HepG2 (cell line): ENCODE results near the gene ECSCR. TPM values are rescaled to one million over a fixed set of nuclear protein-coding genes. Genes with fewer than 3 reads are reported as not detected.
A peak's percentile ranks its signal among the peaks of the same experiment; 100 is the strongest.

ENCODE experiments used
- CCAR2 ChIP-seq: fragments of 200-400 bp; formaldehyde crosslinking; optimal IDR thresholded peaks from 2 replicates; pipeline ENCODE3; 2018; ENCODE audit warnings: low read depth, mild to moderate bottlenecking, low read length, moderate library complexity
- CREB1 ChIP-seq, 2 experiments: fragments of 450-650 bp in 1 of 2; IDR thresholded peaks; 2 replicates each; pipeline ENCODE4 v1.6.1; 2016 to 2017; ENCODE audit warnings: control low read depth in 1 of 2, mild to moderate bottlenecking in 1 of 2, missing compliant biosample characterization in 1 of 2, missing genetic modification characterization in 1 of 2
- FOSL2 ChIP-seq: sonication (generic); formaldehyde crosslinking; IDR thresholded peaks from 2 replicates; pipeline ENCODE4 v1.4.0; 2020; ENCODE audit warnings: missing genetic modification reagents
- GATA4 ChIP-seq: sonication (generic); IDR thresholded peaks from 2 replicates; pipeline ENCODE4 v1.6.1; 2016; ENCODE audit warnings: antibody characterized with exemption, low read depth, borderline replicate concordance
- HNRNPLL ChIP-seq: fragments of 200-400 bp; formaldehyde crosslinking; IDR thresholded peaks from 2 replicates; pipeline ENCODE4 v1.6.1; 2017; ENCODE audit warnings: mild to moderate bottlenecking, low read depth, low read length; ENCODE audit not compliant: poor library complexity, severe bottlenecking
- KLF9 ChIP-seq: IDR thresholded peaks from 2 replicates; pipeline ENCODE4 v1.6.1; 2016; ENCODE audit warnings: low read depth
- MED8 ChIP-seq: sonication (generic); formaldehyde crosslinking; IDR thresholded peaks from 2 replicates; pipeline ENCODE4 v1.8.1; 2023; ENCODE audit warnings: mild to moderate bottlenecking, missing genetic modification reagents; ENCODE audit not compliant: insufficient replicate concordance
- MEIS2 ChIP-seq: sonication (generic); formaldehyde crosslinking; IDR thresholded peaks from 2 replicates; pipeline ENCODE4 v1.9.0; 2021; ENCODE audit warnings: mild to moderate bottlenecking, missing genetic modification reagents
- SNAPC2 ChIP-seq: sonication (generic); formaldehyde crosslinking; IDR thresholded peaks from 2 replicates; pipeline ENCODE4 v1.8.1; 2022; ENCODE audit warnings: mild to moderate bottlenecking, missing genetic modification reagents
- SNRNP70 ChIP-seq: fragments of 200-400 bp; formaldehyde crosslinking; IDR thresholded peaks from 2 replicates; pipeline ENCODE4 v1.6.1; 2017; ENCODE audit warnings: mild to moderate bottlenecking, low read depth, low read length, moderate library complexity
- YEATS2 ChIP-seq: sonication (generic); formaldehyde crosslinking; IDR thresholded peaks from 2 replicates; pipeline ENCODE4 v1.4.0; 2020; ENCODE audit warnings: missing genetic modification reagents, borderline replicate concordance
- ZFP41 ChIP-seq: sonication (generic); formaldehyde crosslinking; IDR thresholded peaks from 2 replicates; pipeline ENCODE4 v1.4.0; 2020; ENCODE audit warnings: mild to moderate bottlenecking, missing genetic modification reagents, borderline replicate concordance
- ZNF20 ChIP-seq: sonication (generic); formaldehyde crosslinking; IDR thresholded peaks from 2 replicates; pipeline ENCODE4 v1.4.0; 2020; ENCODE audit warnings: mild to moderate bottlenecking, moderate library complexity, missing genetic modification reagents
- ZNF563 ChIP-seq: sonication (generic); formaldehyde crosslinking; IDR thresholded peaks from 2 replicates; pipeline ENCODE4 v1.8.0; 2022; ENCODE audit warnings: mild to moderate bottlenecking, moderate library complexity, missing genetic modification reagents
- ZNF614 ChIP-seq: IDR thresholded peaks from 2 replicates; pipeline ENCODE4 v1.6.1; 2018; ENCODE audit warnings: missing biosample characterization, missing genetic modification reagents, inconsistent platforms, borderline replicate concordance
- ZNF83 ChIP-seq: sonication (generic); formaldehyde crosslinking; IDR thresholded peaks from 2 replicates; pipeline ENCODE4 v1.4.0; 2020; ENCODE audit warnings: missing genetic modification reagents, mild to moderate bottlenecking, borderline replicate concordance
- polyA plus RNA-seq, 8 experiments: library from polyadenylated mRNA; depleted of rRNA in 3 of 8; stranded (reverse) in 7 of 8; unstranded in 1 of 8; fragments of >200 nt; fragmentation: Illumina TruSeq in 4 of 8; extraction: Trizol in 4 of 8; gene quantifications; 2 replicates each; pipeline versions ENCODE4 v1.2.1 to v1.2.3, GENCODE V29; 2011 to 2016; ENCODE audit warnings: low read depth in 4 of 8, missing spikeins in 1 of 8, mixed read lengths in 1 of 8; ENCODE audit not compliant: insufficient read depth in 1 of 8
- total RNA-seq, 5 experiments: library from RNA; depleted of rRNA; stranded (reverse); fragments of >200 nt; fragmentation: Illumina TruSeq; extraction: Trizol; gene quantifications; 2 replicates each; pipeline ENCODE4 v1.2.3, GENCODE V29; 2016; ENCODE audit warnings: low read depth in 1 of 5
- TF ChIP-seq, protein P1 (sequence below): sonication (generic); formaldehyde crosslinking; IDR thresholded peaks from 2 replicates; pipeline ENCODE4 v1.8.0; 2022; ENCODE audit warnings: mild to moderate bottlenecking, missing genetic modification reagents
- TF ChIP-seq, protein P2 (sequence below): sonication (generic); formaldehyde crosslinking; IDR thresholded peaks from 2 replicates; pipeline ENCODE4 v1.4.0; 2020; ENCODE audit warnings: mild to moderate bottlenecking, missing genetic modification reagents
- TF ChIP-seq, protein P3 (sequence below): sonication (generic); formaldehyde crosslinking; IDR thresholded peaks from 2 replicates; pipeline ENCODE4 v1.4.0; 2020; ENCODE audit warnings: mild to moderate bottlenecking, missing genetic modification reagents

ECSCR gene
- total and polyA plus RNA-seq, 2 of the 13 experiments (the other 11 are each of a cell fraction or from before 2014, with no cell fraction given), result 0.18 TPM; not detected in 1

DNA sequence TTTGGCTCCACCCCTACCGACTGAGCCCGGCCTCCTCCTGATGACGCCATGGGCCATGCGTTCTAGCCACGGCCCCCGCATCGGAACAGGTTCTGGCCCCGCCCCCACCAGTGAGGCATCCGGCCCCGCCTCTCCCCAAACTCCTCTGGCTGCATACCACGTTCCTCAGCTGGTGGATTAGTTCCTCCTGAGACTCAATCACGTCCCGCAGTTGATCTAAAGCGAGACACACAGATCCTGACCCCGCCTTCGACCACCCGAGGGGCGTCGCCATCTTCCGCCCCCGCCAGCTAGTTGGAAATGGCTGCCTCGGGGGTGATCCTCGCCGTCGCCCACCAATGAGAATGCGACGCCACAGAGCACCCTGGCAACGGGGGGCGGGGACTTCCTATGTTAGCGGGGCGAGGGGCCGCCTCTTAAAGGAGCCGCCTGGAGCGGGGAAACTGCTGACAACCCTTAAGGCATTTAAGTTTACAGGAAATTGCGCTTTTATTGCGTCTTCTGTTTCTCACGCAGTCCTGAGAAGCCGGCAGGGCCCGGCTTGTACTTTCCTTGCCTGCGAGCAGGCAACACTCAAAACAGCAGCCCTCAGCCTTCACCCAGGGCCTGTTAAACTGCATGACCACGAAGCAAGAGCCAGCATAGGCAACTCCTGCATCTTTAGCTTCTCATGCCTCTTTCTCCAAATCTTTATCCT is 58.6 kb downstream of the ECSCR start, which contains the start of gene SPATA24 (continued):
- TF ChIP-seq, protein P1, sequence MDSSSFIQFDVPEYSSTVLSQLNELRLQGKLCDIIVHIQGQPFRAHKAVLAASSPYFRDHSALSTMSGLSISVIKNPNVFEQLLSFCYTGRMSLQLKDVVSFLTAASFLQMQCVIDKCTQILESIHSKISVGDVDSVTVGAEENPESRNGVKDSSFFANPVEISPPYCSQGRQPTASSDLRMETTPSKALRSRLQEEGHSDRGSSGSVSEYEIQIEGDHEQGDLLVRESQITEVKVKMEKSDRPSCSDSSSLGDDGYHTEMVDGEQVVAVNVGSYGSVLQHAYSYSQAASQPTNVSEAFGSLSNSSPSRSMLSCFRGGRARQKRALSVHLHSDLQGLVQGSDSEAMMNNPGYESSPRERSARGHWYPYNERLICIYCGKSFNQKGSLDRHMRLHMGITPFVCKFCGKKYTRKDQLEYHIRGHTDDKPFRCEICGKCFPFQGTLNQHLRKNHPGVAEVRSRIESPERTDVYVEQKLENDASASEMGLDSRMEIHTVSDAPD (CRISPR knock-in tag), result no peak
- TF ChIP-seq CREB1 (IDR thresholded peaks at IDR 0.05), result no peak; the same call in none of the 2 replicates
- TF ChIP-seq CREB1 (CRISPR knock-in tag; IDR thresholded peaks at IDR 0.05), result peak; percentile 85
- no peak for TF ChIP-seq HNRNPLL
- no peak for TF ChIP-seq CCAR2
- TF ChIP-seq MED8, result no peak
- TF ChIP-seq FOSL2 (CRISPR knock-in tag), result no peak
- no peak for TF ChIP-seq ZNF614 (CRISPR knock-in tag)
- TF ChIP-seq, protein P2, sequence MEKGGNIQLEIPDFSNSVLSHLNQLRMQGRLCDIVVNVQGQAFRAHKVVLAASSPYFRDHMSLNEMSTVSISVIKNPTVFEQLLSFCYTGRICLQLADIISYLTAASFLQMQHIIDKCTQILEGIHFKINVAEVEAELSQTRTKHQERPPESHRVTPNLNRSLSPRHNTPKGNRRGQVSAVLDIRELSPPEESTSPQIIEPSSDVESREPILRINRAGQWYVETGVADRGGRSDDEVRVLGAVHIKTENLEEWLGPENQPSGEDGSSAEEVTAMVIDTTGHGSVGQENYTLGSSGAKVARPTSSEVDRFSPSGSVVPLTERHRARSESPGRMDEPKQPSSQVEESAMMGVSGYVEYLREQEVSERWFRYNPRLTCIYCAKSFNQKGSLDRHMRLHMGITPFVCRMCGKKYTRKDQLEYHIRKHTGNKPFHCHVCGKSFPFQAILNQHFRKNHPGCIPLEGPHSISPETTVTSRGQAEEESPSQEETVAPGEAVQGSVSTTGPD, result no peak
- TF ChIP-seq, protein P3, sequence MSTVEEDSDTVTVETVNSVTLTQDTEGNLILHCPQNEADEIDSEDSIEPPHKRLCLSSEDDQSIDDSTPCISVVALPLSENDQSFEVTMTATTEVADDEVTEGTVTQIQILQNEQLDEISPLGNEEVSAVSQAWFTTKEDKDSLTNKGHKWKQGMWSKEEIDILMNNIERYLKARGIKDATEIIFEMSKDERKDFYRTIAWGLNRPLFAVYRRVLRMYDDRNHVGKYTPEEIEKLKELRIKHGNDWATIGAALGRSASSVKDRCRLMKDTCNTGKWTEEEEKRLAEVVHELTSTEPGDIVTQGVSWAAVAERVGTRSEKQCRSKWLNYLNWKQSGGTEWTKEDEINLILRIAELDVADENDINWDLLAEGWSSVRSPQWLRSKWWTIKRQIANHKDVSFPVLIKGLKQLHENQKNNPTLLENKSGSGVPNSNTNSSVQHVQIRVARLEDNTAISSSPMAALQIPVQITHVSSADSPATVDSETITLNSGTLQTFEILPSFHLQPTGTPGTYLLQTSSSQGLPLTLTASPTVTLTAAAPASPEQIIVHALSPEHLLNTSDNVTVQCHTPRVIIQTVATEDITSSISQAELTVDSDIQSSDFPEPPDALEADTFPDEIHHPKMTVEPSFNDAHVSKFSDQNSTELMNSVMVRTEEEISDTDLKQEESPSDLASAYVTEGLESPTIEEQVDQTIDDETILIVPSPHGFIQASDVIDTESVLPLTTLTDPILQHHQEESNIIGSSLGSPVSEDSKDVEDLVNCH (CRISPR knock-in tag), result no peak
- no peak for TF ChIP-seq ZNF20
- TF ChIP-seq ZNF563 (CRISPR knock-in tag), result no peak
- TF ChIP-seq ZFP41 (CRISPR knock-in tag), result no peak
- TF ChIP-seq MEIS2 (CRISPR knock-in tag), result peak; percentile 23; the same call in 1 of the 2 replicates
- no peak for TF ChIP-seq SNAPC2 (CRISPR knock-in tag)
- TF ChIP-seq YEATS2, result peak; percentile 67; the same call in 1 of the 2 replicates
- TF ChIP-seq GATA4, result no peak
- TF ChIP-seq SNRNP70, result no peak
- TF ChIP-seq ZNF83 (CRISPR knock-in tag), result no peak
- no peak for TF ChIP-seq KLF9 (CRISPR knock-in tag)
